SU-DHL-6 (cell line): Measurements from ENCODE around the gene ECE2.

Experiments
- EZH2phosphoT487 ChIP-seq: fragments of 200-600 bp; sonication (generic), shearing (Covaris generic); conservative IDR thresholded peaks from 2 replicates; pipeline ENCODE4 v1.6.1; 2018; ENCODE audit warnings: mild to moderate bottlenecking, antibody characterized with exemption, low read length, moderate library complexity, mixed read lengths
- TF ChIP-seq, protein P1 (sequence below): fragments of 200-600 bp; sonication (generic); IDR thresholded peaks from one replicate; pipeline ENCODE4 v1.5.1; 2017; ENCODE audit warnings: antibody characterized with exemption, mild to moderate bottlenecking, low read length, moderate library complexity; ENCODE audit not compliant: insufficient read depth, poor library complexity, severe bottlenecking

DNA sequence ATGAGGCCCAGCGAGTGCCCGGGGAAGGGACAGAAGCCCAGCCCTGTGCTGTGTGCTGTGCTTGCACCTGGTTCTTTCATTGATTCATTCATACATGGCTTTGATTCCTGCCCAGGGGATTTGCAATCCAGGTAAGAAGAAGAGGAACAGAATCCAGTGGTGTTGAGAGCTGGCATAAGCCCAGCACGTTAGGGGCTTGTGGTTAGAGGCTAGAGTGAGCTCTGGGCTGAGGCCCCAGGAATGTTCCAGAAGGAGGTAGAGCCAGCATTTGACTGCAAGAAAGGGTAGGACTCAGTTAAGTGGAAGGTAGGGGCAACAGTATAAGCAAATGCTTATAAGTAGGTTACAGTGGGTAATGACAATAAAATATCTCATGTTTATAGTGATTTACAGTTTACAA lies 44.2 kb upstream of the ECE2 start:
- TF ChIP-seq, protein P1, sequence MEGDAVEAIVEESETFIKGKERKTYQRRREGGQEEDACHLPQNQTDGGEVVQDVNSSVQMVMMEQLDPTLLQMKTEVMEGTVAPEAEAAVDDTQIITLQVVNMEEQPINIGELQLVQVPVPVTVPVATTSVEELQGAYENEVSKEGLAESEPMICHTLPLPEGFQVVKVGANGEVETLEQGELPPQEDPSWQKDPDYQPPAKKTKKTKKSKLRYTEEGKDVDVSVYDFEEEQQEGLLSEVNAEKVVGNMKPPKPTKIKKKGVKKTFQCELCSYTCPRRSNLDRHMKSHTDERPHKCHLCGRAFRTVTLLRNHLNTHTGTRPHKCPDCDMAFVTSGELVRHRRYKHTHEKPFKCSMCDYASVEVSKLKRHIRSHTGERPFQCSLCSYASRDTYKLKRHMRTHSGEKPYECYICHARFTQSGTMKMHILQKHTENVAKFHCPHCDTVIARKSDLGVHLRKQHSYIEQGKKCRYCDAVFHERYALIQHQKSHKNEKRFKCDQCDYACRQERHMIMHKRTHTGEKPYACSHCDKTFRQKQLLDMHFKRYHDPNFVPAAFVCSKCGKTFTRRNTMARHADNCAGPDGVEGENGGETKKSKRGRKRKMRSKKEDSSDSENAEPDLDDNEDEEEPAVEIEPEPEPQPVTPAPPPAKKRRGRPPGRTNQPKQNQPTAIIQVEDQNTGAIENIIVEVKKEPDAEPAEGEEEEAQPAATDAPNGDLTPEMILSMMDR, result no peak
- TF ChIP-seq EZH2phosphoT487, result no peak
